ENCODE measurements around the gene TMCO6.

The TMCO6 gene

GRCh38 chr5:140671472-140672125, 32.3 kb downstream of the TMCO6 start:
- Histone ChIP-seq H3K27ac (ENCODE audit: insufficient read depth, low read length, poor library complexity, severe bottlenecking) (no peak overlapping the region), H3K36me3 (ENCODE audit: control insufficient read depth, insufficient read depth, low read length) (peaks cover 71% of the 10 kb centered on the region), H3K9me3 (ENCODE audit: control insufficient read depth, low read length) (no peaks in the 10 kb centered on the region), H3K27me3 (replicated peaks; ENCODE audit: control insufficient read depth, insufficient read depth, low read length, poor library complexity, severe bottlenecking) (no peaks in the 10 kb centered on the region), H3K4me3 (ENCODE audit: insufficient read depth, low read depth, low read length, poor library complexity, severe bottlenecking) (no peak overlapping the region), H3K4me1 (ENCODE audit: control insufficient read depth, insufficient read depth, low read length, poor library complexity, severe bottlenecking) (no peaks in the 10 kb centered on the region)
- no peak for DNase-seq

- H3K27ac ChIP-seq (ENCODE audit: insufficient read depth, low read length, poor library complexity, severe bottlenecking): no peak overlapping the region
- peaks cover 81% of the 10 kb centered on the region for H3K36me3 ChIP-seq (ENCODE audit: control insufficient read depth, insufficient read depth, low read length)
- no peak overlapping the region for H3K4me3 ChIP-seq (ENCODE audit: insufficient read depth, low read depth, low read length, poor library complexity, severe bottlenecking)
- no peaks in the 10 kb centered on the region for H3K27me3 ChIP-seq (replicated peaks; ENCODE audit: control insufficient read depth, insufficient read depth, low read length, poor library complexity, severe bottlenecking)
- H3K9me3 ChIP-seq (ENCODE audit: control insufficient read depth, low read length): no peaks in the 10 kb centered on the region
- no peak for DNase-seq
- no peaks in the 10 kb centered on the region for H3K4me1 ChIP-seq (ENCODE audit: control insufficient read depth, insufficient read depth, low read length, poor library complexity, severe bottlenecking)
Observed at GRCh38 chr5:140672455-140673186, 33.4 kb downstream of the TMCO6 start.

DNA sequence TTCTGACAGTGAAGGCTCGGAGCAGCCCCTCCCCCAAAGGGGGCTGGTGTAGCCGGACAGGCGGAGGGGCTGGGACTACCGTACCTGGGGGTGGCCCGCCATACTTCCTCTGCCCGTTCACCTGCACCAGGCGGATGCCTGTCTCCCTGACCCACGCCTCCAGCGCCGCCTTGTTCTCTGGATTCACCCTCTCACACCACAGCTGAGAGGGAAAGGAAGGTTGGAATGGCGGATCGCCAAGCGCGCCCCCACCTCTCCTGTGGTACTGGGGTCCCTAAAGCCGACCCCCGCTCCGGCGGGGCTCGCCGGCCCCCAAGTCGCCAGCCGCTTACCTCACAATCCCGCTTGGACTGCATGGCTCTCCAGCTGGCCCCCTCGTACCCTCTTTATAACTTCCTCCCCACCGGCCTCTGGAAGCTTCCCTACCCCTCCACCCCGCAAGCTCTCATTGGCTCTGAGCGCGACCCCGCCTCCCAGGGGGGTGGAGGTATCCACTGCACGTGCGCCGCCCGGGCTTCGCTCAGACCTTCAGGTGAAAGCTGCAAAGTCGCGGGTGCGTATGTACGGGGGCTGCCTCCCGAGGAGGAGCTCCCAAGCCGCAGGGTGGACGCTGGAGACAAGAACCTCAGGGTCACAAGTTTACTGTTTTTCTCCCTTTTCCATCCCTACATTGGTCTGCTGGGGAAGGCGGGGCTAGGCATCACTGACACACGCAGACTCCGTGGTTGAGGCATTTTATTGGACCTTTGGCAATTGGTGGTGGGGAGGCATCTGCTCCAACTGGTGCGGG, 34.1 kb downstream of the TMCO6 start, which contains the start of gene DND1:
DND1 (minus strand) TSS at position 390 of the 790 bp plus-strand sequence; CDS start at position 356, 34 bp downstream.
- H3K4me3 ChIP-seq (ENCODE audit: insufficient read depth, low read depth, low read length, poor library complexity, severe bottlenecking): no peak within 1 kb of the TSS
- H3K36me3 ChIP-seq (ENCODE audit: control insufficient read depth, insufficient read depth, low read length): peaks cover 80% of the 10 kb centered on the region
- no peak for DNase-seq
- H3K27me3 ChIP-seq (replicated peaks; ENCODE audit: control insufficient read depth, insufficient read depth, low read length, poor library complexity, severe bottlenecking): no peaks in the 10 kb centered on the region
- no peak within 1 kb of the TSS for H3K27ac ChIP-seq (ENCODE audit: insufficient read depth, low read length, poor library complexity, severe bottlenecking)
- H3K9me3 ChIP-seq (ENCODE audit: control insufficient read depth, low read length): no peaks in the 10 kb centered on the region
- H3K4me1 ChIP-seq (ENCODE audit: control insufficient read depth, insufficient read depth, low read length, poor library complexity, severe bottlenecking): no peaks in the 10 kb centered on the region

DNA sequence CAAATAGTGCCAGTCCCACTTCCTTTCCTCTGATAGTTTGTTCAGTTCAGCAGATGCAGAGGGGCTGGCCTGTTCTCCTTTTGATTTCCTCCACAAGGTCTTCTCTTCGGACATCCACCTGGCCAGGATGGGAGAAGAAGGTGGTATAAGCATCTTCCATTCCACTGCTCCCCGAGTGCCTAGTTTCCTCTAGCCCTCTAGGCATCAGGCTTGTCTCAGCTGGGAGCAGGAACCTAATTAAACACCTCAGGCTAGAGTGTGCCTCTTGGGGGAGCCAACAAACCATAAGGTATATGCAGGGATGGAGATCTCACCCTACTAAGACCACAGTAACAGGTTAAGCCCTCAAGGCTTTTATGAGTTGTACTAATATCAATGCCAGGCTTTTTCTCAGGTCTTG, 35.0 kb downstream of the TMCO6 start:
- Histone ChIP-seq H3K9me3 (ENCODE audit: control insufficient read depth, low read length) (no peaks in the 10 kb centered on the region), H3K27ac (ENCODE audit: insufficient read depth, low read length, poor library complexity, severe bottlenecking) (no peak overlapping the region), H3K4me3 (ENCODE audit: insufficient read depth, low read depth, low read length, poor library complexity, severe bottlenecking) (no peak overlapping the region), H3K27me3 (replicated peaks; ENCODE audit: control insufficient read depth, insufficient read depth, low read length, poor library complexity, severe bottlenecking) (no peaks in the 10 kb centered on the region), H3K4me1 (ENCODE audit: control insufficient read depth, insufficient read depth, low read length, poor library complexity, severe bottlenecking) (no peaks in the 10 kb centered on the region), H3K36me3 (ENCODE audit: control insufficient read depth, insufficient read depth, low read length) (peaks cover 76% of the 10 kb centered on the region)
- no peak for DNase-seq

DNA sequence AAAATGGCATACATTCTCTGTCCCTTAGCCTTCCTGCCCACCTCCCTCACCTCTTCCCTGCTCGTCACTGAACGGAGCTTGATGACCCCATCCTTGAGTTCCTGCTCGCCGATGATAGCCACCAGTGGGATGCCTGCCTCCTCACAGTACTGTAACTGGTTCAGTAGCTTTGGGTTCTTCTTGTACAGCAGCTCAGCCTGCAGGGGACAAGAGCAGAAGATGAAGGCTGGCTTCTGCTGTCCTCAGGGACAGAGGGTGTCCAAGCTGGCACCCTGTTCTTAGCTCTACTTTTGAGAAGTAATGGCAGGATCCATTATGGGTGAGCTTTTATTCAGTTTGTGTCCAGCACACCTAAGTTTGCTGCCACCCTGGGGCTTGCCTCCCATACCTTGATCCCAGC, 35.4 kb downstream of the TMCO6 start:
- Histone ChIP-seq H3K4me1 (ENCODE audit: control insufficient read depth, insufficient read depth, low read length, poor library complexity, severe bottlenecking) (no peaks in the 10 kb centered on the region), H3K9me3 (ENCODE audit: control insufficient read depth, low read length) (no peaks in the 10 kb centered on the region), H3K4me3 (ENCODE audit: insufficient read depth, low read depth, low read length, poor library complexity, severe bottlenecking) (no peak overlapping the region), H3K27ac (ENCODE audit: insufficient read depth, low read length, poor library complexity, severe bottlenecking) (no peak overlapping the region), H3K27me3 (replicated peaks; ENCODE audit: control insufficient read depth, insufficient read depth, low read length, poor library complexity, severe bottlenecking) (no peaks in the 10 kb centered on the region), H3K36me3 (ENCODE audit: control insufficient read depth, insufficient read depth, low read length) (peaks cover 76% of the 10 kb centered on the region)
- DNase-seq: no peak

GRCh38 chr5:140677947-140678346, 38.7 kb downstream of the TMCO6 start:
- H3K4me1 ChIP-seq (ENCODE audit: control insufficient read depth, insufficient read depth, low read length, poor library complexity, severe bottlenecking): no peaks in the 10 kb centered on the region
- no peaks in the 10 kb centered on the region for H3K9me3 ChIP-seq (ENCODE audit: control insufficient read depth, low read length)
- no peak overlapping the region for H3K27ac ChIP-seq (ENCODE audit: insufficient read depth, low read length, poor library complexity, severe bottlenecking)
- no peaks in the 10 kb centered on the region for H3K27me3 ChIP-seq (replicated peaks; ENCODE audit: control insufficient read depth, insufficient read depth, low read length, poor library complexity, severe bottlenecking)
- H3K4me3 ChIP-seq (ENCODE audit: insufficient read depth, low read depth, low read length, poor library complexity, severe bottlenecking): no peak overlapping the region
- DNase-seq: no peak
- peaks cover 78% of the 10 kb centered on the region for H3K36me3 ChIP-seq (ENCODE audit: control insufficient read depth, insufficient read depth, low read length)

- Histone ChIP-seq H3K4me1 (ENCODE audit: control insufficient read depth, insufficient read depth, low read length, poor library complexity, severe bottlenecking) (no peaks in the 10 kb centered on the region), H3K4me3 (ENCODE audit: insufficient read depth, low read depth, low read length, poor library complexity, severe bottlenecking) (no peak overlapping the region), H3K36me3 (ENCODE audit: control insufficient read depth, insufficient read depth, low read length) (peaks cover 69% of the 10 kb centered on the region), H3K27me3 (replicated peaks; ENCODE audit: control insufficient read depth, insufficient read depth, low read length, poor library complexity, severe bottlenecking) (no peaks in the 10 kb centered on the region), H3K9me3 (ENCODE audit: control insufficient read depth, low read length) (no peaks in the 10 kb centered on the region), H3K27ac (ENCODE audit: insufficient read depth, low read length, poor library complexity, severe bottlenecking) (no peak overlapping the region)
- DNase-seq: no peak
Observed at GRCh38 chr5:140678993-140679392, 39.7 kb downstream of the TMCO6 start.

- Histone ChIP-seq H3K27ac (ENCODE audit: insufficient read depth, low read length, poor library complexity, severe bottlenecking) (peak overlapping the region; percentile 72), H3K4me3 (ENCODE audit: insufficient read depth, low read depth, low read length, poor library complexity, severe bottlenecking) (peak overlapping the region; percentile 64), H3K9me3 (ENCODE audit: control insufficient read depth, low read length) (no peaks in the 10 kb centered on the region), H3K4me1 (ENCODE audit: control insufficient read depth, insufficient read depth, low read length, poor library complexity, severe bottlenecking) (peaks cover 6% of the 10 kb centered on the region), H3K36me3 (ENCODE audit: control insufficient read depth, insufficient read depth, low read length) (peaks cover 17% of the 10 kb centered on the region), H3K27me3 (replicated peaks; ENCODE audit: control insufficient read depth, insufficient read depth, low read length, poor library complexity, severe bottlenecking) (no peaks in the 10 kb centered on the region)
- no peak for DNase-seq
Observed at GRCh38 chr5:140690376-140690932, 51.2 kb downstream of the TMCO6 start.

- H3K4me3 ChIP-seq (ENCODE audit: insufficient read depth, low read depth, low read length, poor library complexity, severe bottlenecking): peak within 1 kb of the TSS; percentile 64
- peak within 1 kb of the TSS; percentile 72 for H3K27ac ChIP-seq (ENCODE audit: insufficient read depth, low read length, poor library complexity, severe bottlenecking)
- H3K9me3 ChIP-seq (ENCODE audit: control insufficient read depth, low read length): no peaks in the 10 kb centered on the region
- DNase-seq: peak; percentile 69 to 80 (median 76)
- peaks cover 25% of the 10 kb centered on the region for H3K36me3 ChIP-seq (ENCODE audit: control insufficient read depth, insufficient read depth, low read length)
- peaks cover 6% of the 10 kb centered on the region for H3K4me1 ChIP-seq (ENCODE audit: control insufficient read depth, insufficient read depth, low read length, poor library complexity, severe bottlenecking)
- H3K27me3 ChIP-seq (replicated peaks; ENCODE audit: control insufficient read depth, insufficient read depth, low read length, poor library complexity, severe bottlenecking): no peaks in the 10 kb centered on the region
Observed at GRCh38 chr5:140690941-140691924, 52.0 kb downstream of the TMCO6 start, which contains the start of the genes HARS1 and HARS2. HARS1 (minus strand) TSS chr5:140691370; CDS start chr5:140691304, 66 bp downstream. HARS2 (plus strand) TSS chr5:140691455; CDS start chr5:140691649, 194 bp downstream.
